Natural killer cell (primary cell): ENCODE results near the gene SLC4A11. TPM values are rescaled to one million over a fixed set of nuclear protein-coding genes. Genes with fewer than 3 reads are reported as not detected.

Experiments used
- ATAC-seq, 3 donors: fragments of 150-1000 bp in 2 of 3; fragments of 200-7000 bp in 1 of 3; cut with Tn5 transposase; 1 replicate in 1 of 3; 2 replicates in 2 of 3; pipeline ENCODE4 v1.10.0; 2021; ENCODE audit warnings: mild to moderate bottlenecking in 2 of 3, moderate library complexity in 2 of 3
- DNase-seq, 2 donors: peaks; one replicate each; pipeline versions ENCODE4 v3.0.0 to v3.0.0-alpha.2; 2013 to 2021; ENCODE audit warnings: mixed read lengths in 1 of 2
- H3K27ac ChIP-seq: one replicate; pipeline ENCODE4 v1.5.1; 2013; ENCODE audit warnings: mild to moderate bottlenecking, low read length
- H3K27me3 ChIP-seq: one replicate; pipeline ENCODE4 v1.6.1; 2013; ENCODE audit warnings: low read length; ENCODE audit not compliant: control insufficient read depth, insufficient read depth
- H3K36me3 ChIP-seq: one replicate; pipeline ENCODE4 v1.6.1; 2013; ENCODE audit warnings: low read length; ENCODE audit not compliant: control insufficient read depth, insufficient read depth
- H3K4me1 ChIP-seq: one replicate; pipeline ENCODE4 v1.6.1; 2013; ENCODE audit warnings: low read length; ENCODE audit not compliant: control insufficient read depth, insufficient read depth
- H3K4me3 ChIP-seq: one replicate; pipeline ENCODE4 v1.5.1; 2013; ENCODE audit warnings: low read length
- H3K9me3 ChIP-seq: one replicate; pipeline ENCODE4 v1.6.1; 2013; ENCODE audit warnings: low read length; ENCODE audit not compliant: control insufficient read depth, insufficient read depth
- H3K27ac Mint-ChIP-seq, 2 donors: one replicate each; pipeline ENCODE4 v1.8.0; 2022; ENCODE audit warnings: mild to moderate bottlenecking in 2 of 2, mixed read lengths in 2 of 2, moderate library complexity in 1 of 2
- H3K27me3 Mint-ChIP-seq, 2 donors: one replicate each; pipeline ENCODE4 v1.8.0; 2022; ENCODE audit warnings: low read depth in 2 of 2, mixed read lengths in 2 of 2
- H3K36me3 Mint-ChIP-seq: one replicate; pipeline ENCODE4 v1.8.0; 2022; ENCODE audit warnings: mixed read lengths
- H3K4me1 Mint-ChIP-seq, 2 donors: one replicate each; pipeline ENCODE4 v1.8.0; 2022; ENCODE audit warnings: mixed read lengths in 2 of 2
- H3K4me3 Mint-ChIP-seq: one replicate; pipeline ENCODE4 v1.8.0; 2022; ENCODE audit warnings: mild to moderate bottlenecking, moderate library complexity, mixed read lengths
- H3K9me3 Mint-ChIP-seq, 2 donors: one replicate each; pipeline ENCODE4 v1.8.0; 2022; ENCODE audit warnings: mixed read lengths in 2 of 2
- CTCF ChIP-seq: fragments of 200-600 bp; IDR thresholded peaks from one replicate; pipeline ENCODE4 v1.8.0; 2022; ENCODE audit warnings: antibody characterized with exemption
- WGBS: methylation state at CpG from one replicate; pipeline ENCODE4 v1.1.7; 2013; ENCODE audit warnings: missing lambda C conversion rate; ENCODE audit not compliant: insufficient coverage; 5-methylcytosine and 5-hydroxymethylcytosine counted together
- intact Hi-C: fragments of 100-400 bp; cut with micrococcal nuclease; formaldehyde crosslinking; loops from one replicate; pipeline ENCODE4 v1.14.2; 2022
- total RNA-seq, 4 donors: library from RNA; stranded (reverse); fragments of 120-200 nt in 1 of 4; gene quantifications; one replicate each; pipeline versions ENCODE4 v1.2.3 to v1.2.4, GENCODE V29; 2013 to 2022

Gene SLC4A11
- total RNA-seq, 3 donors from 2014 or later (not counting 1 experiment from before 2014, with no cell fraction given), result 0.31 to 0.68 (median 0.32) TPM

- no peak overlapping the region for H3K4me3 Mint-ChIP-seq
- Histone ChIP-seq H3K27me3 (no peaks in the 10 kb centered on the region), H3K4me1 (no peaks in the 10 kb centered on the region), H3K27ac (no peak overlapping the region), H3K4me3 (no peak overlapping the region), H3K9me3 (no peaks in the 10 kb centered on the region), H3K36me3 (peaks cover 5% of the 10 kb centered on the region)
- H3K9me3 Mint-ChIP-seq, result no peaks in the 10 kb centered on the region
- H3K4me1 Mint-ChIP-seq, result no peaks in the 10 kb centered on the region
- no peak for DNase-seq
- no peak overlapping the region for H3K27ac Mint-ChIP-seq
- intact Hi-C loops, result no loop called here
- WGBS, result 97% methylated on average over 3 of the region's 4 CpGs
- TF ChIP-seq CTCF, result no peak
- no peaks in the 10 kb centered on the region for H3K27me3 Mint-ChIP-seq
- ATAC-seq, result no peak
- H3K36me3 Mint-ChIP-seq, result no peaks in the 10 kb centered on the region
Observed at GRCh38 chr20:3270051-3270450, 31.1 kb upstream of the SLC4A11 start.

- Histone ChIP-seq H3K4me3 (no peak overlapping the region), H3K4me1 (no peaks in the 10 kb centered on the region), H3K36me3 (peaks cover 6% of the 10 kb centered on the region), H3K27ac (no peak overlapping the region), H3K27me3 (no peaks in the 10 kb centered on the region), H3K9me3 (no peaks in the 10 kb centered on the region)
- ATAC-seq (no peak), DNase-seq (no peak)
- intact Hi-C loops, result no loop called here
- Mint-ChIP-seq H3K4me3 (no peak overlapping the region), H3K27ac (no peak overlapping the region), H3K36me3 (no peaks in the 10 kb centered on the region), H3K4me1 (no peaks in the 10 kb centered on the region), H3K27me3 (no peaks in the 10 kb centered on the region), H3K9me3 (no peaks in the 10 kb centered on the region)
- no peak for TF ChIP-seq CTCF
Observed at GRCh38 chr20:3262566-3262965, 23.6 kb upstream of the SLC4A11 start.

GRCh38 chr20:3258429-3258828 lies 19.4 kb upstream of the SLC4A11 start:
- intact Hi-C loops, result no loop called here
- H3K4me1 Mint-ChIP-seq, result no peaks in the 10 kb centered on the region
- H3K27me3 ChIP-seq, result no peaks in the 10 kb centered on the region
- WGBS, result 80% methylated on average over 5 of the region's 5 CpGs
- ATAC-seq, result no peak
- H3K9me3 Mint-ChIP-seq, result no peaks in the 10 kb centered on the region
- no peak overlapping the region for H3K4me3 ChIP-seq
- H3K27ac Mint-ChIP-seq, result no peak overlapping the region
- peaks cover 9% of the 10 kb centered on the region for H3K36me3 ChIP-seq
- TF ChIP-seq CTCF, result no peak
- no peaks in the 10 kb centered on the region for H3K4me1 ChIP-seq
- H3K27me3 Mint-ChIP-seq, result peaks cover 0 to 3% of the 10 kb centered on the region in 2 donors
- H3K27ac ChIP-seq, result no peak overlapping the region
- no peaks in the 10 kb centered on the region for H3K36me3 Mint-ChIP-seq
- no peaks in the 10 kb centered on the region for H3K9me3 ChIP-seq
- no peak for DNase-seq
- no peak overlapping the region for H3K4me3 Mint-ChIP-seq

GRCh38 chr20:3255728-3256127 lies 16.7 kb upstream of the SLC4A11 start:
- no peak overlapping the region for H3K27ac Mint-ChIP-seq
- H3K4me1 Mint-ChIP-seq, result no peaks in the 10 kb centered on the region
- no peak overlapping the region for H3K4me3 Mint-ChIP-seq
- WGBS, result 92% methylated on average over 5 of the region's 5 CpGs
- Histone ChIP-seq H3K27me3 (no peaks in the 10 kb centered on the region), H3K9me3 (no peaks in the 10 kb centered on the region), H3K4me1 (no peaks in the 10 kb centered on the region), H3K4me3 (no peak overlapping the region), H3K36me3 (peaks cover 9% of the 10 kb centered on the region), H3K27ac (no peak overlapping the region)
- peaks cover 0 to 3% of the 10 kb centered on the region in 2 donors for H3K27me3 Mint-ChIP-seq
- intact Hi-C loops, result no loop called here
- no peaks in the 10 kb centered on the region for H3K9me3 Mint-ChIP-seq
- H3K36me3 Mint-ChIP-seq, result no peaks in the 10 kb centered on the region
- ATAC-seq (no peak), DNase-seq (no peak)
- TF ChIP-seq CTCF, result no peak
